GM23338 (cell line): Measurements from ENCODE around the gene QSOX1. TPM values are rescaled to one million over a fixed set of nuclear protein-coding genes. Genes with fewer than 3 reads are reported as not detected.

Source experiments
- ATAC-seq: fragments of 200-7000 bp; cut with Tn5 transposase; 3 replicates; pipeline ENCODE4 v1.9.1; 2020
- DNase-seq: peaks from one replicate; pipeline ENCODE4 v3.0.0-alpha.2; 2015; ENCODE audit warnings: low spot score
- H2AFZ ChIP-seq: fragments of 200-600 bp; sonication (generic); 2 replicates; pipeline ENCODE4 v1.8.0; 2016; ENCODE audit warnings: antibody characterized with exemption, mild to moderate bottlenecking, moderate library complexity
- H3F3A ChIP-seq: fragments of 200-600 bp; sonication (generic); replicated peaks from 2 replicates; pipeline ENCODE4 v1.8.0; 2017; ENCODE audit warnings: antibody characterized with exemption, mixed run types, low read depth
- H3K27ac ChIP-seq: fragments of 200-600 bp; sonication (generic); 2 replicates; pipeline ENCODE4 v1.6.1; 2016; ENCODE audit warnings: low read depth
- H3K27me3 ChIP-seq: fragments of 200-600 bp; sonication (generic); 2 replicates; pipeline ENCODE4 v1.8.0; 2016; ENCODE audit warnings: mild to moderate bottlenecking, mixed run types, moderate library complexity; ENCODE audit not compliant: insufficient read depth
- H3K36me3 ChIP-seq: fragments of 200-600 bp; sonication (generic); 2 replicates; pipeline ENCODE4 v1.8.0; 2016; ENCODE audit warnings: mild to moderate bottlenecking; ENCODE audit not compliant: insufficient read depth
- H3K4me1 ChIP-seq: fragments of 200-600 bp; sonication (generic); 2 replicates; pipeline ENCODE4 v1.8.0; 2016; ENCODE audit warnings: mild to moderate bottlenecking, moderate library complexity; ENCODE audit not compliant: insufficient read depth
- H3K4me2 ChIP-seq: fragments of 200-600 bp; sonication (generic); 2 replicates; pipeline ENCODE4 v1.7.1; 2017; ENCODE audit warnings: mixed run types
- H3K4me3 ChIP-seq: fragments of 200-600 bp; sonication (generic); 2 replicates; pipeline ENCODE4 v1.6.1; 2016; ENCODE audit warnings: mixed run types
- H3K79me2 ChIP-seq: fragments of 200-600 bp; sonication (generic); replicated peaks from 2 replicates; pipeline ENCODE4 v1.8.0; 2017; ENCODE audit warnings: mild to moderate bottlenecking; ENCODE audit not compliant: insufficient read depth
- H3K9me2 ChIP-seq: fragments of 200-600 bp; sonication (generic); 2 replicates; pipeline ENCODE4 v1.8.0; 2017; ENCODE audit not compliant: insufficient read depth
- H4K20me1 ChIP-seq: fragments of 200-600 bp; sonication (generic); replicated peaks from 2 replicates; pipeline ENCODE4 v1.8.0; 2017; ENCODE audit warnings: mild to moderate bottlenecking; ENCODE audit not compliant: insufficient read depth
- H3K27ac Mint-ChIP-seq: 2 replicates; pipeline ENCODE4 v1.8.0; 2020; ENCODE audit warnings: inconsistent platforms, mild to moderate bottlenecking, moderate library complexity, mixed read lengths
- H3K27me3 Mint-ChIP-seq: 3 replicates; pipeline ENCODE4 v1.8.0; 2022; ENCODE audit warnings: low read depth, mild to moderate bottlenecking, moderate library complexity, mixed read lengths, inconsistent platforms; ENCODE audit not compliant: insufficient read depth, poor library complexity
- H3K36me3 Mint-ChIP-seq: 3 replicates; pipeline ENCODE4 v1.8.0; 2021; ENCODE audit warnings: low read depth, mild to moderate bottlenecking, inconsistent platforms, moderate library complexity, mixed read lengths
- H3K4me1 Mint-ChIP-seq: 3 replicates; pipeline ENCODE4 v1.8.0; 2020; ENCODE audit warnings: mild to moderate bottlenecking, inconsistent platforms, mixed read lengths
- H3K4me3 Mint-ChIP-seq: 3 replicates; pipeline ENCODE4 v1.8.0; 2021; ENCODE audit warnings: moderate library complexity, mild to moderate bottlenecking, inconsistent platforms, mixed read lengths
- H3K9me3 Mint-ChIP-seq: 3 replicates; pipeline ENCODE4 v1.8.0; 2020; ENCODE audit warnings: moderate library complexity, mild to moderate bottlenecking, inconsistent platforms, mixed read lengths
- CREB1 ChIP-seq: fragments of 250-450 bp; sonication (Bioruptor Pico); IDR thresholded peaks from 2 replicates; pipeline ENCODE4 v1.5.0; 2020; ENCODE audit warnings: low read depth, mild to moderate bottlenecking, moderate library complexity
- ETS1 ChIP-seq: IDR thresholded peaks from 2 replicates; pipeline ENCODE4 v1.6.1; 2016; ENCODE audit warnings: antibody characterized with exemption
- EZH2 ChIP-seq: fragments of 200-600 bp; sonication (generic); IDR thresholded peaks from one replicate; pipeline ENCODE4 v1.8.0; 2017; ENCODE audit warnings: antibody characterized with exemption, mild to moderate bottlenecking, low read depth; ENCODE audit not compliant: unreplicated experiment
- EZH2phosphoT487 ChIP-seq: fragments of 200-600 bp; sonication (generic); IDR thresholded peaks from one replicate; pipeline ENCODE4 v1.8.1; 2018; ENCODE audit warnings: antibody characterized with exemption; ENCODE audit not compliant: unreplicated experiment
- JUNB ChIP-seq: IDR thresholded peaks from one replicate; pipeline ENCODE4 v1.6.1; 2016; ENCODE audit warnings: antibody characterized with exemption; ENCODE audit not compliant: unreplicated experiment
- POLR2AphosphoS5 ChIP-seq: IDR thresholded peaks from 2 replicates; pipeline ENCODE4 v1.6.1; 2016; ENCODE audit warnings: antibody characterized with exemption, low read depth
- ZNF331 ChIP-seq: fragments of 250-450 bp; sonication (Bioruptor Pico); IDR thresholded peaks from 2 replicates; pipeline ENCODE4 v1.5.0; 2020; ENCODE audit warnings: low read depth, mild to moderate bottlenecking, moderate library complexity
- polyA plus RNA-seq: library from polyadenylated mRNA; unstranded; fragments of >200 nt; fragmentation: Nextera tagmentation; extraction: Ambion mirVana; gene quantifications from 2 replicates; pipeline ENCODE4 v1.2.1, GENCODE V29; 2016
- total RNA-seq: library from RNA; depleted of rRNA; stranded (reverse); fragments of >200 nt; shearing (Covaris generic); gene quantifications from 2 replicates; pipeline ENCODE4 v1.2.3, GENCODE V29; 2014
- TF ChIP-seq, protein P1 (sequence below): IDR thresholded peaks from one replicate; pipeline ENCODE4 v1.6.1; 2018; ENCODE audit warnings: antibody characterized with exemption; ENCODE audit not compliant: unreplicated experiment
- TF ChIP-seq, protein P2 (sequence below): fragments of 250-450 bp; sonication (Bioruptor Pico); IDR thresholded peaks from 2 replicates; pipeline ENCODE4 v1.5.0; 2020; ENCODE audit warnings: mild to moderate bottlenecking, moderate library complexity

The QSOX1 gene
- total and polyA plus RNA-seq, 2 experiments from 2014 or later: 47.8 to 119 TPM

DNA sequence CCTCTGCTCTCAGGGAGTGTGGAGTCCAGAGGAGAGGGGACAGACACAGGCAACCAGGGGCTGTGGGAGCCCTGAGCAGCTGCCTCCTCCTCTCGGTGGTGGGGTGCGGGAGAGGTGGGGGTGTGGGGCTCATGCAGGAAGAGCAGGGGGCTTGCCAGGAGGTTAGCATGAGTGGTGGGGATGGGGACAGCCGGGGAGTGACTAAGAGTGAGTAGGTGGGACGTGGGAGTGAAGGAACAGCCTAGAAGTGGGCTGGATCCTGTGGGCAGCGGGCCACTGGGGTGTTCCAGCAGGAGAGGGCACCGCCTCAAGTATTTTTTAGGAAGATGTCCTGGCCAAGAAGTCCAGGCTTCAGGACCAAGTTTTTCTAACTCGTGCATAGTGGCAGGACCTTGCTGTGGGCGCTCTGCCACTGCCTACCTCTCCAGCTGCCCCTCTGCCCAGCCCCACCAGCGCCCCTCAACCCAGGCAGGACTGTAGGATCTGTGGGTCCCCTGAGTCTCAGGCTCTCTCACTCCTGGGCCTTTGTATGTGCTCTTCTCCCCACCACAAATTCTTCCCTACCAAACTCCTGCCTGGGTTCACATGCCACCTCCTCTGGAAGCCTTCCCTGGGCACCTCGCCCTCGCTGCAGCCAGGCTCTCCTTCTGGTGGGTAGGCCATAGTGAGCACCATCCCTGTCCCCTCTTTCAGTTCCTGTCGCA is 56.6 kb downstream of the QSOX1 start (continued):
- TF ChIP-seq, protein P1, sequence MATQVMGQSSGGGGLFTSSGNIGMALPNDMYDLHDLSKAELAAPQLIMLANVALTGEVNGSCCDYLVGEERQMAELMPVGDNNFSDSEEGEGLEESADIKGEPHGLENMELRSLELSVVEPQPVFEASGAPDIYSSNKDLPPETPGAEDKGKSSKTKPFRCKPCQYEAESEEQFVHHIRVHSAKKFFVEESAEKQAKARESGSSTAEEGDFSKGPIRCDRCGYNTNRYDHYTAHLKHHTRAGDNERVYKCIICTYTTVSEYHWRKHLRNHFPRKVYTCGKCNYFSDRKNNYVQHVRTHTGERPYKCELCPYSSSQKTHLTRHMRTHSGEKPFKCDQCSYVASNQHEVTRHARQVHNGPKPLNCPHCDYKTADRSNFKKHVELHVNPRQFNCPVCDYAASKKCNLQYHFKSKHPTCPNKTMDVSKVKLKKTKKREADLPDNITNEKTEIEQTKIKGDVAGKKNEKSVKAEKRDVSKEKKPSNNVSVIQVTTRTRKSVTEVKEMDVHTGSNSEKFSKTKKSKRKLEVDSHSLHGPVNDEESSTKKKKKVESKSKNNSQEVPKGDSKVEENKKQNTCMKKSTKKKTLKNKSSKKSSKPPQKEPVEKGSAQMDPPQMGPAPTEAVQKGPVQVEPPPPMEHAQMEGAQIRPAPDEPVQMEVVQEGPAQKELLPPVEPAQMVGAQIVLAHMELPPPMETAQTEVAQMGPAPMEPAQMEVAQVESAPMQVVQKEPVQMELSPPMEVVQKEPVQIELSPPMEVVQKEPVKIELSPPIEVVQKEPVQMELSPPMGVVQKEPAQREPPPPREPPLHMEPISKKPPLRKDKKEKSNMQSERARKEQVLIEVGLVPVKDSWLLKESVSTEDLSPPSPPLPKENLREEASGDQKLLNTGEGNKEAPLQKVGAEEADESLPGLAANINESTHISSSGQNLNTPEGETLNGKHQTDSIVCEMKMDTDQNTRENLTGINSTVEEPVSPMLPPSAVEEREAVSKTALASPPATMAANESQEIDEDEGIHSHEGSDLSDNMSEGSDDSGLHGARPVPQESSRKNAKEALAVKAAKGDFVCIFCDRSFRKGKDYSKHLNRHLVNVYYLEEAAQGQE: no peak
- TF ChIP-seq EZH2phosphoT487: no peak
- TF ChIP-seq EZH2: no peak
- no peak for TF ChIP-seq JUNB

GRCh38 chr1:180211860-180212229 is 57.2 kb downstream of the QSOX1 start:
- Histone ChIP-seq H3K79me2 (no peaks in the 10 kb centered on the region), H3K27me3 (no peaks in the 10 kb centered on the region), H3K4me2 (no peak overlapping the region), H3K4me1 (no peaks in the 10 kb centered on the region), H2AFZ (no peak overlapping the region), H4K20me1 (no peaks in the 10 kb centered on the region), H3K4me3 (no peak overlapping the region), H3K9me2 (no peaks in the 10 kb centered on the region), H3K36me3 (no peaks in the 10 kb centered on the region), H3K27ac (no peak overlapping the region), H3F3A (no peaks in the 10 kb centered on the region)
- no peaks in the 10 kb centered on the region for H3K36me3 Mint-ChIP-seq
- H3K4me1 Mint-ChIP-seq: peaks cover 8% of the 10 kb centered on the region
- peaks cover 12% of the 10 kb centered on the region for H3K27me3 Mint-ChIP-seq
- no peak overlapping the region for H3K27ac Mint-ChIP-seq
- ATAC-seq (no peak), DNase-seq (no peak)
- no peaks in the 10 kb centered on the region for H3K9me3 Mint-ChIP-seq
- H3K4me3 Mint-ChIP-seq: no peak overlapping the region
- TF ChIP-seq ETS1 (no peak), POLR2AphosphoS5 (no peak), EZH2 (no peak), EZH2phosphoT487 (no peak), JUNB (no peak), ZNF331 (CRISPR knock-in tag) (no peak), CREB1 (CRISPR knock-in tag) (no peak)
- TF ChIP-seq, protein P2, sequence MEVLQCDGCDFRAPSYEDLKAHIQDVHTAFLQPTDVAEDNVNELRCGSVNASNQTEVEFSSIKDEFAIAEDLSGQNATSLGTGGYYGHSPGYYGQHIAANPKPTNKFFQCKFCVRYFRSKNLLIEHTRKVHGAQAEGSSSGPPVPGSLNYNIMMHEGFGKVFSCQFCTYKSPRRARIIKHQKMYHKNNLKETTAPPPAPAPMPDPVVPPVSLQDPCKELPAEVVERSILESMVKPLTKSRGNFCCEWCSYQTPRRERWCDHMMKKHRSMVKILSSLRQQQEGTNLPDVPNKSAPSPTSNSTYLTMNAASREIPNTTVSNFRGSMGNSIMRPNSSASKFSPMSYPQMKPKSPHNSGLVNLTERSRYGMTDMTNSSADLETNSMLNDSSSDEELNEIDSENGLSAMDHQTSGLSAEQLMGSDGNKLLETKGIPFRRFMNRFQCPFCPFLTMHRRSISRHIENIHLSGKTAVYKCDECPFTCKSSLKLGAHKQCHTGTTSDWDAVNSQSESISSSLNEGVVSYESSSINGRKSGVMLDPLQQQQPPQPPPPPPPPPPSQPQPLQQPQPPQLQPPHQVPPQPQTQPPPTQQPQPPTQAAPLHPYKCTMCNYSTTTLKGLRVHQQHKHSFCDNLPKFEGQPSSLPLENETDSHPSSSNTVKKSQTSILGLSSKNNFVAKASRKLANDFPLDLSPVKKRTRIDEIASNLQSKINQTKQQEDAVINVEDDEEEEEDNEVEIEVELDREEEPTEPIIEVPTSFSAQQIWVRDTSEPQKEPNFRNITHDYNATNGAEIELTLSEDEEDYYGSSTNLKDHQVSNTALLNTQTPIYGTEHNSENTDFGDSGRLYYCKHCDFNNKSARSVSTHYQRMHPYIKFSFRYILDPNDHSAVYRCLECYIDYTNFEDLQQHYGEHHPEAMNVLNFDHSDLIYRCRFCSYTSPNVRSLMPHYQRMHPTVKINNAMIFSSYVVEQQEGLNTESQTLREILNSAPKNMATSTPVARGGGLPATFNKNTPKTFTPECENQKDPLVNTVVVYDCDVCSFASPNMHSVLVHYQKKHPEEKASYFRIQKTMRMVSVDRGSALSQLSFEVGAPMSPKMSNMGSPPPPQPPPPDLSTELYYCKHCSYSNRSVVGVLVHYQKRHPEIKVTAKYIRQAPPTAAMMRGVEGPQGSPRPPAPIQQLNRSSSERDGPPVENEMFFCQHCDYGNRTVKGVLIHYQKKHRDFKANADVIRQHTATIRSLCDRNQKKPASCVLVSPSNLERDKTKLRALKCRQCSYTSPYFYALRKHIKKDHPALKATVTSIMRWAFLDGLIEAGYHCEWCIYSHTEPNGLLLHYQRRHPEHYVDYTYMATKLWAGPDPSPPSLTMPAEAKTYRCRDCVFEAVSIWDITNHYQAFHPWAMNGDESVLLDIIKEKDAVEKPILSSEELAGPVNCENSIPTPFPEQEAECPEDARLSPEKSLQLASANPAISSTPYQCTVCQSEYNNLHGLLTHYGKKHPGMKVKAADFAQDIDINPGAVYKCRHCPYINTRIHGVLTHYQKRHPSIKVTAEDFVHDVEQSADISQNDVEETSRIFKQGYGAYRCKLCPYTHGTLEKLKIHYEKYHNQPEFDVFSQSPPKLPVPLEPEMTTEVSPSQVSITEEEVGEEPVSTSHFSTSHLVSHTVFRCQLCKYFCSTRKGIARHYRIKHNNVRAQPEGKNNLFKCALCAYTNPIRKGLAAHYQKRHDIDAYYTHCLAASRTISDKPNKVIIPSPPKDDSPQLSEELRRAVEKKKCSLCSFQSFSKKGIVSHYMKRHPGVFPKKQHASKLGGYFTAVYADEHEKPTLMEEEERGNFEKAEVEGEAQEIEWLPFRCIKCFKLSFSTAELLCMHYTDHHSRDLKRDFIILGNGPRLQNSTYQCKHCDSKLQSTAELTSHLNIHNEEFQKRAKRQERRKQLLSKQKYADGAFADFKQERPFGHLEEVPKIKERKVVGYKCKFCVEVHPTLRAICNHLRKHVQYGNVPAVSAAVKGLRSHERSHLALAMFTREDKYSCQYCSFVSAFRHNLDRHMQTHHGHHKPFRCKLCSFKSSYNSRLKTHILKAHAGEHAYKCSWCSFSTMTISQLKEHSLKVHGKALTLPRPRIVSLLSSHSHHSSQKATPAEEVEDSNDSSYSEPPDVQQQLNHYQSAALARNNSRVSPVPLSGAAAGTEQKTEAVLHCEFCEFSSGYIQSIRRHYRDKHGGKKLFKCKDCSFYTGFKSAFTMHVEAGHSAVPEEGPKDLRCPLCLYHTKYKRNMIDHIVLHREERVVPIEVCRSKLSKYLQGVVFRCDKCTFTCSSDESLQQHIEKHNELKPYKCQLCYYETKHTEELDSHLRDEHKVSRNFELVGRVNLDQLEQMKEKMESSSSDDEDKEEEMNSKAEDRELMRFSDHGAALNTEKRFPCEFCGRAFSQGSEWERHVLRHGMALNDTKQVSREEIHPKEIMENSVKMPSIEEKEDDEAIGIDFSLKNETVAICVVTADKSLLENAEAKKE (CRISPR knock-in tag): no peak
- TF ChIP-seq, protein P1: no peak
